Measurements from ENCODE around the gene GANAB. TPM values are rescaled to one million over a fixed set of nuclear protein-coding genes. Genes with fewer than 3 reads are reported as not detected.

The GANAB gene
- total RNA-seq, 1 donor from 2014 or later, result 228 TPM

DNA sequence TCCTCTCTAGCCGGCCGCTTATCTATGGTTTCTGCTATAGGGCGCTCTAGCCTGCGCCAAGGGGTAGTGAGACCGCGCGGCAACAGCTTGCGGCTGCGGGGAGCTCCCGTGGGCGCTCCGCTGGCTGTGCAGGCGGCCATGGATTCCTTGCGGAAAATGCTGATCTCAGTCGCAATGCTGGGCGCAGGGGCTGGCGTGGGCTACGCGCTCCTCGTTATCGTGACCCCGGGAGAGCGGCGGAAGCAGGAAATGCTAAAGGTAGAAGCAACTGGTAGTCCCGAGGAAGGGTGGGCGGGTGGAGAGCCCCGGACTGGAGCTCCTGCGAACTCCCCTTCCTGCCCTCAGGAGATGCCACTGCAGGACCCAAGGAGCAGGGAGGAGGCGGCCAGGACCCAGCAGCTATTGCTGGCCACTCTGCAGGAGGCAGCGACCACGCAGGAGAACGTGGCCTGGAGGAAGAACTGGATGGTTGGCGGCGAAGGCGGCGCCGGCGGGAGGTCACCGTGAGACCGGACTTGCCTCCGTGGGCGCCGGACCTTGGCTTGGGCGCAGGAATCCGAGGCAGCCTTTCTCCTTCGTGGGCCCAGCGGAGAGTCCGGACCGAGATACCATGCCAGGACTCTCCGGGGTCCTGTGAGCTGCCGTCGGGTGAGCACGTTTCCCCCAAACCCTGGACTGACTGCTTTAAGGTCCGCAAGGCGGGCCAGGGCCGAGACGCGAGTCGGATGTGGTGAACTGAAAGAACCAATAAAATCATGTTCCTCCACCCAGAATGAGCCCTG lies 25.4 kb upstream of the GANAB start, which contains the start of the genes LBHD1 and UQCC3:
Gene LBHD1 (minus strand): TSS at position 660 of the 782 bp plus-strand sequence. CDS start 2,236 bp downstream, outside the sequence.
Gene UQCC3 (plus strand): TSS at position 66 of the 782 bp plus-strand sequence. CDS start 73 bp downstream, at position 139.
- H3K9me3 ChIP-seq, result no peaks in the 10 kb centered on the region
- H3K27ac ChIP-seq, result peak within 1 kb of the TSS; percentile 93
- no peaks in the 10 kb centered on the region for H3K27me3 ChIP-seq (ENCODE audit: low read depth)
- DNase-seq (peak; percentile 83), ATAC-seq (peak; percentile 93 to 94)
- TF ChIP-seq, protein P1, sequence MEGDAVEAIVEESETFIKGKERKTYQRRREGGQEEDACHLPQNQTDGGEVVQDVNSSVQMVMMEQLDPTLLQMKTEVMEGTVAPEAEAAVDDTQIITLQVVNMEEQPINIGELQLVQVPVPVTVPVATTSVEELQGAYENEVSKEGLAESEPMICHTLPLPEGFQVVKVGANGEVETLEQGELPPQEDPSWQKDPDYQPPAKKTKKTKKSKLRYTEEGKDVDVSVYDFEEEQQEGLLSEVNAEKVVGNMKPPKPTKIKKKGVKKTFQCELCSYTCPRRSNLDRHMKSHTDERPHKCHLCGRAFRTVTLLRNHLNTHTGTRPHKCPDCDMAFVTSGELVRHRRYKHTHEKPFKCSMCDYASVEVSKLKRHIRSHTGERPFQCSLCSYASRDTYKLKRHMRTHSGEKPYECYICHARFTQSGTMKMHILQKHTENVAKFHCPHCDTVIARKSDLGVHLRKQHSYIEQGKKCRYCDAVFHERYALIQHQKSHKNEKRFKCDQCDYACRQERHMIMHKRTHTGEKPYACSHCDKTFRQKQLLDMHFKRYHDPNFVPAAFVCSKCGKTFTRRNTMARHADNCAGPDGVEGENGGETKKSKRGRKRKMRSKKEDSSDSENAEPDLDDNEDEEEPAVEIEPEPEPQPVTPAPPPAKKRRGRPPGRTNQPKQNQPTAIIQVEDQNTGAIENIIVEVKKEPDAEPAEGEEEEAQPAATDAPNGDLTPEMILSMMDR (IDR thresholded peaks at IDR 0.05), result no peak
- H3K4me1 ChIP-seq, result peaks cover 45% of the 10 kb centered on the region
- peak within 1 kb of the TSS; percentile 98 for H3K4me3 ChIP-seq
- peaks cover 49% of the 10 kb centered on the region for H3K36me3 ChIP-seq
- intact Hi-C loops (cut with DNase I), result no loop called here

DNA sequence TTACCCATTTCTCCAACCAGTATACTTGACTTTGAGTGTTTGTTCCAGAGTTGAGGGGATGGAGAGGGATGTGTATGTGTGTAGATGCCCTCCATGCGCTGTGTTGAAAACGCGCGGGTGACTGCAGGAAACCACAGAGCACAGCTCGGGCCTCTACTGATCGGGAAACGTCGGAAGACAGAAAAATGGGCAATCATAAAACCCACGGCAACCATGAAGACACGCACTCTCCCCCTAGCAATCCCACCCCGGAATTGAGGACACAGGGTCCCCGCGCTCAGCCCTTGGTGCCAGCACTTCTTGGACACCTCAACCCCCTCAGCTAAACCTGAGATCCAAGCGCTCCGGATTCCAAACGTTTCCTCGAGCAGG lies 24.8 kb upstream of the GANAB start:
- TF ChIP-seq, protein P1 (IDR thresholded peaks at IDR 0.05), result no peak
- Histone ChIP-seq H3K27me3 (ENCODE audit: low read depth) (no peaks in the 10 kb centered on the region), H3K9me3 (no peaks in the 10 kb centered on the region), H3K4me3 (peak overlapping the region; percentile 98), H3K4me1 (peaks cover 51% of the 10 kb centered on the region), H3K36me3 (peaks cover 49% of the 10 kb centered on the region), H3K27ac (peak overlapping the region; percentile 93)
- DNase-seq (no peak), ATAC-seq (peak; percentile 52 to 55)
- intact Hi-C loops (cut with DNase I), result no loop called here

DNA sequence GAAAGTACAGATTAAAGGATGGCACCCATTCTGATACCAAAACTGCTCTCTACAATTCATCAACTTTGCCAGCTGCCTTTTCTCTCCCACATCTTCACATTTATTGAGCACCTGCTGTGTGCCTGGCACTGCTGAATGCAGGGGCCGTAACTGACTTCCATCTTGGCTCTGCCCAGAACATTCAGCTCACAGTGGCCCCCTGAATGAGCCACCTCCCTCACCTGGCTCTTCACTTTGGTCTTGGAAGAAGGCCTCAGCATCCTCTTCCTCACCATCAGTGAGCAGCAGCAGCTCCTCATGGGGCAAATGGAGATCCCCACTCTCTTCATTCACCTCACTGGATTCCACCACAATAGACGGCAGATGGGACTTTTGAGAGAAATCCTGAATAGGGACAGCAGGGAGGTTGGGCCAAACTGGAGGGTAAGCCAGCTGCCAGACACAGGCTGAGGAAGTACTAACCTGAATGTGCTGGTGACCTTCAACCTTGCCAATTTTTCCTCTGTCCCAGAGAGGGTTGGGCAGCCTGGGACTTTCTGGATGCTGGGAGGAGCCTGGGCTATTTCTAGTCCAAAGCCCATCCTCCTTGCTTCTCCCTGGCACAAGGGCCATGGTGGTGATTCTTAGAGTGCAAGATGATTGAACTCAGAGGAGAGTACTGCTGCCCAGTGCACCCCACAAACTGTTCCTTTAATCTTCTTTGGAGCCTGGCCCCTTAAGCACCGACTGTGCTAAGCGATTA lies 23.2 kb upstream of the GANAB start:
- H3K9me3 ChIP-seq, result no peaks in the 10 kb centered on the region
- peaks cover 35% of the 10 kb centered on the region for H3K36me3 ChIP-seq
- ATAC-seq (no peak), DNase-seq (no peak)
- intact Hi-C loops (cut with DNase I), result no loop called here
- peaks cover 54% of the 10 kb centered on the region for H3K4me1 ChIP-seq
- TF ChIP-seq, protein P1 (IDR thresholded peaks at IDR 0.05), result no peak
- H3K27me3 ChIP-seq (ENCODE audit: low read depth), result no peaks in the 10 kb centered on the region
- H3K27ac ChIP-seq, result no peak overlapping the region
- H3K4me3 ChIP-seq, result no peak overlapping the region

DNA sequence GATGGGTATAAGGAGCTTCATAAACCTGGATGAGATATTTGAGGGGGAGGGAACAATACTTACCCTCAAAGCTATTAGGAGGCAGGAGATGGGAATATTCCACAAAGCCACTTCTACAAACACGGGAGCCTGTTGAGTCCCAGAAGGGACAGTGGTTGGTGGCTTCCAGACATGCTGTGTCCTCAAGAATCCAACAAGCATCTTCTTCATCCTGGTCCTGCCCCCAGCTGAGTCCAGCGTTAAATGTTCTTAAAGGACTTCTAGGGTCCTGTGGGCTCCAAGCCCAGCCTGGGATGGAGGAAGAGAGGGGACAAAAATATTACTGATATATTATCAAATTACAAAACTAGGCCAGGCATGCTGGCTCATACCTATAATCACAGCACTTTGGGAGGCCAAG lies 21.0 kb upstream of the GANAB start:
- Histone ChIP-seq H3K4me3 (no peak overlapping the region), H3K27ac (no peak overlapping the region), H3K4me1 (peaks cover 56% of the 10 kb centered on the region), H3K27me3 (ENCODE audit: low read depth) (no peaks in the 10 kb centered on the region), H3K36me3 (peaks cover 24% of the 10 kb centered on the region), H3K9me3 (no peaks in the 10 kb centered on the region)
- ATAC-seq (no peak), DNase-seq (no peak)
- intact Hi-C loops (cut with DNase I), result no loop called here
- TF ChIP-seq, protein P1 (IDR thresholded peaks at IDR 0.05), result no peak

DNA sequence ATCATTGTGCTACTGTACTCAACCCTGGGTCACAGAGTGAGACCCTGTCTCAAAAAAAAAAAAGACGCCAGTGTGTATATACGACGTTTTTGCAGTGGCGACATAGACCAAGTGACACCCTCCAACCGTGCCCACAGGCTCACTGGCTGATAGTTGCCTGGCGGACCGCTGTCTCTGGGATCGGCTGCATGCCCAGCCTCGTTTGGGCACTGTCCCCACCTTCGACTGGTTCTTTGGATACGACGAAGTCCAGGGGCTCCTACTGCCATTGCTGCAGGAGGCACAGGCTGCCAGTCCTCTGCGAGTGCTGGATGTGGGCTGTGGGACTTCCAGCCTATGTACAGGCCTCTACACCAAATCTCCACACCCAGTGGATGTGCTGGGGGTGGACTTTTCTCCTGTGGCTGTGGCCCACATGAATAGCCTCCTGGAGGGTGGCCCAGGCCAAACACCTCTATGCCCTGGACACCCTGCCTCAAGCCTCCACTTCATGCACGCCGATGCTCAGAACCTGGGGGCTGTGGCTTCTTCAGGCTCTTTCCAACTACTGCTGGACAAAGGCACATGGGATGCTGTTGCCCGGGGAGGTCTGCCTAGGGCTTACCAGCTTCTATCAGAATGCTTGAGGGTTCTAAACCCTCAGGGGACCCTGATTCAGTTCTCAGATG lies 20.0 kb upstream of the GANAB start:
- Histone ChIP-seq H3K4me3 (peak overlapping the region; percentile 92), H3K27me3 (ENCODE audit: low read depth) (no peaks in the 10 kb centered on the region), H3K4me1 (peaks cover 52% of the 10 kb centered on the region), H3K27ac (peak overlapping the region; percentile 91), H3K36me3 (peaks cover 28% of the 10 kb centered on the region), H3K9me3 (no peaks in the 10 kb centered on the region)
- ATAC-seq (no peak), DNase-seq (no peak)
- intact Hi-C loops (cut with DNase I), result no loop called here
- TF ChIP-seq, protein P1 (IDR thresholded peaks at IDR 0.05), result no peak

Measured in lower lobe of right lung (tissue), 2 donors.